GM23248 (cell line): ENCODE data around the gene NOSIP. TPM values are rescaled to one million over a fixed set of nuclear protein-coding genes. Genes with fewer than 3 reads are reported as not detected.

Source experiments
- DNase-seq: peaks from one replicate; pipeline ENCODE4 v3.0.0-alpha.2; 2015
- H2AFZ ChIP-seq: fragments of 200-600 bp; sonication (generic); 2 replicates; pipeline ENCODE4 v1.6.1; 2016; ENCODE audit warnings: antibody characterized with exemption
- H3F3A ChIP-seq: fragments of 200-600 bp; sonication (generic); 2 replicates; pipeline ENCODE4 v1.6.1; 2016; ENCODE audit warnings: mild to moderate bottlenecking, antibody characterized with exemption, mixed run types; ENCODE audit not compliant: insufficient read depth
- H3K27ac ChIP-seq: fragments of 200-600 bp; sonication (generic); 2 replicates; pipeline ENCODE4 v1.5.1; 2016; ENCODE audit warnings: mild to moderate bottlenecking
- H3K27me3 ChIP-seq: fragments of 200-600 bp; sonication (generic); replicated peaks from 2 replicates; pipeline ENCODE4 v1.6.1; 2016; ENCODE audit warnings: mild to moderate bottlenecking; ENCODE audit not compliant: insufficient read depth
- H3K36me3 ChIP-seq: fragments of 200-600 bp; sonication (generic); 2 replicates; pipeline ENCODE4 v1.6.1; 2016; ENCODE audit warnings: low read depth, mild to moderate bottlenecking
- H3K4me1 ChIP-seq: fragments of 200-600 bp; sonication (generic); 2 replicates; pipeline ENCODE4 v1.6.1; 2016; ENCODE audit warnings: mild to moderate bottlenecking; ENCODE audit not compliant: insufficient read depth
- H3K4me2 ChIP-seq: fragments of 200-600 bp; sonication (generic); one replicate; pipeline ENCODE4 v1.6.1; 2016; ENCODE audit warnings: mild to moderate bottlenecking; ENCODE audit not compliant: unreplicated experiment
- H3K4me3 ChIP-seq: fragments of 200-600 bp; sonication (generic); 2 replicates; pipeline ENCODE4 v1.5.1; 2016; ENCODE audit warnings: mild to moderate bottlenecking
- H3K79me2 ChIP-seq: fragments of 200-600 bp; sonication (generic); 2 replicates; pipeline ENCODE4 v1.6.1; 2016; ENCODE audit warnings: mild to moderate bottlenecking; ENCODE audit not compliant: insufficient read depth
- H3K9ac ChIP-seq: fragments of 200-600 bp; sonication (generic); 2 replicates; pipeline ENCODE4 v1.6.1; 2016; ENCODE audit warnings: mild to moderate bottlenecking
- H3K9me2 ChIP-seq: fragments of 200-600 bp; sonication (generic); 2 replicates; pipeline ENCODE4 v1.6.1; 2016; ENCODE audit warnings: mixed run types, mild to moderate bottlenecking, moderate library complexity; ENCODE audit not compliant: insufficient read depth
- H3K9me3 ChIP-seq: fragments of 200-600 bp; sonication (generic); one replicate; pipeline ENCODE4 v1.6.1; 2017; ENCODE audit warnings: low read depth
- H4K20me1 ChIP-seq: fragments of 200-600 bp; sonication (generic); 2 replicates; pipeline ENCODE4 v1.6.0; 2016; ENCODE audit not compliant: insufficient read depth
- EZH2 ChIP-seq: fragments of 200-600 bp; sonication (generic); IDR thresholded peaks from 2 replicates; pipeline ENCODE4 v1.6.1; 2018; ENCODE audit warnings: antibody characterized with exemption, mild to moderate bottlenecking; ENCODE audit not compliant: insufficient read depth, poor library complexity, severe bottlenecking
- EZH2phosphoT487 ChIP-seq: fragments of 200-600 bp; sonication (generic); IDR thresholded peaks from 2 replicates; pipeline ENCODE4 v1.6.1; 2018; ENCODE audit warnings: antibody characterized with exemption, moderate library complexity, mild to moderate bottlenecking, low read depth; ENCODE audit not compliant: insufficient read depth
- WGBS, 2 experiments: methylation state at CpG; one replicate each; pipeline ENCODE4 v1.1.6; 2015 to 2017; ENCODE audit warnings: low lambda C conversion rate in 2 of 2, low coverage in 1 of 2; ENCODE audit errors: missing lambda C conversion rate in 2 of 2; 5-methylcytosine and 5-hydroxymethylcytosine counted together
- in situ Hi-C: fragments of 300-500 bp; cut with MboI; formaldehyde crosslinking; loops from 2 replicates; pipeline ENCODE4 v1.15.0; 2020
- polyA plus RNA-seq: library from polyadenylated mRNA; unstranded; fragments of >200 nt; fragmentation: Nextera tagmentation; extraction: Ambion mirVana; gene quantifications from 2 replicates; pipeline ENCODE4 v1.2.1, GENCODE V29; 2016
- small RNA-seq: library from RNA; depleted of rRNA; stranded (forward); fragments of <200 nt; gene quantifications from one replicate; pipeline ENCODE3, GENCODE V24; 2014; ENCODE audit warnings: low read depth, low replicate concordance
- total RNA-seq: library from RNA; depleted of rRNA; stranded (reverse); fragments of >200 nt; shearing (Covaris generic); gene quantifications from 2 replicates; pipeline ENCODE4 v1.2.3, GENCODE V29; 2014; rRNA removed

The NOSIP gene
- total and polyA plus RNA-seq, 2 experiments from 2014 or later, result 53.2 to 84.3 TPM

DNA sequence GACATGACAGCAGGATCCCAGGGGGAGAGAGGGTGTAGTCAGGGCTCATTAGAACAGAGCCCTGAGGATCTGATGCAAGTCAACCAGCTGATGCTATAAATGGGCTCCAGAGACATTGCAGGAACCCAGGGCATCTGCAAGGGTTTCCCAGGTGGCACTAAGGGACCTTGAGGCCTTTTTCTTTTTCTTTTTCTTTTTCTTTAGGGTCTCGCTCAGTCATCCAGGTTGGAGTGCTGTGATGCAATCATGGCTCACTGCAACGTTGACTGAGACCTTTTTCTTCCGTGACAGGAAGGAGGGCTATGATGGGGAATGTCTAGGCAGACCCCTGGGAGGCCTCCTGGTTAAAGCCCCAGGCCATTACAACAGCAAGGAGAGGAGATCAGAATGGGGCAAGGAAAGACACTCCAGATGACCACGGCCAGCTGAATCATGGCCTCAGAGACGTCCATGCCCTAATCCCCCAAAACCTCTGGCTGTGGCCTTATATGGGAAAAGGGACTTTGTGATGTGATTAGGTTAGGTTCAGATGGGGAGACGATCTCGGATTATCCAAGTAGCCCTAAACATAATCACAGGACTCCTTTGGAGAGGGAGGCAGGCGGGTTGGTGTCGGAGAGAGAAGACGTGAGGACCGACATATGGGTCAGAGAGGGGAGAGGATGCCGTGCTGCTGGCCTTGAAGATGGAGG is 72.4 kb downstream of the NOSIP start:
- Histone ChIP-seq H3K36me3 (no peaks in the 10 kb centered on the region), H3K4me1 (peaks cover 8% of the 10 kb centered on the region), H3K27me3 (no peaks in the 10 kb centered on the region), H2AFZ (no peak overlapping the region), H3K4me2 (no peak overlapping the region), H3K9me3 (no peaks in the 10 kb centered on the region), H3K27ac (no peak overlapping the region), H3K4me3 (no peak overlapping the region), H3F3A (peaks cover 11% of the 10 kb centered on the region; the same call in 1 of the 2 replicates), H4K20me1 (no peaks in the 10 kb centered on the region), H3K79me2 (no peaks in the 10 kb centered on the region), H3K9me2 (no peaks in the 10 kb centered on the region), H3K9ac (no peak overlapping the region)
- DNase-seq, result no peak
- WGBS, 2 experiments, result 79 to 82% methylated on average over 12 of the region's 12 CpGs
- no peak for TF ChIP-seq EZH2
- TF ChIP-seq EZH2phosphoT487, result no peak
- in situ Hi-C loops, result no loop called here

DNA sequence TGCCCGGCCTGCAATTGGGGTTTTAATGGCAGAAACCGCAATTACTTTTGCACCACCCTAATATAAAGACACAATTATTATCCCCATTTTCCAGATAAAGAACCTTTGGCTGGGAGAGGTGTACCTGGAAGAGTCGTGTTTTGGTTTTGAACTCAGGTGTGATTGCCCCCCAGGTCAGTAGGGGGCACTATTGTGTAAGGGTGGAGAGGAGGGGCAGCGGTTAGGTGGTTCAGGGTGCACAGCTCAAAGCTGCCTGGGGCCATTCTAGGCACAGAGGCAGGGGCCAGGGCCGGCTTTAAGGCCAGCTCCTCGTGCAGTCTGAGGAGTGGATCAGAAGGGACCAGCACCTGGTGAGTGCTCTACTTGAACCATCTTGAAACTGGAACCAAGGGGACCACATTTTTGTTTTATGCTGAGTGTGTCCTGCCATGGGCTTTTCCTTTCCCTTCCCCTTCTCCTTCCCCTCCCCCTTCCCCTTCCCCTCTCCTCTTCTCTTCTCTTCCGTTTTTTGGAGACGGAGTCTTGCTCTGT is 73.7 kb downstream of the NOSIP start:
- Histone ChIP-seq H3K79me2 (no peaks in the 10 kb centered on the region), H3K9me2 (no peaks in the 10 kb centered on the region), H3K9me3 (no peaks in the 10 kb centered on the region), H3K4me3 (no peak overlapping the region), H4K20me1 (no peaks in the 10 kb centered on the region), H3K4me1 (peaks cover under 1% of the 10 kb centered on the region), H3K9ac (no peak overlapping the region), H3K27ac (no peak overlapping the region), H2AFZ (no peak overlapping the region), H3F3A (peaks cover 20% of the 10 kb centered on the region), H3K4me2 (no peak overlapping the region), H3K27me3 (no peaks in the 10 kb centered on the region), H3K36me3 (no peaks in the 10 kb centered on the region)
- DNase-seq, result peak; percentile 57
- in situ Hi-C loops, result no loop called here
- WGBS, 2 experiments, result 28 to 35% methylated on average over 6 to 8 of the region's 8 CpGs
- TF ChIP-seq EZH2phosphoT487 (no peak), EZH2 (no peak)

Small RNA genes within 50 kb of the gene (small RNA-seq; reads per million reads assigned to genes)
- not detected for gene RF00019

Other genes with a start within 250 kb of the NOSIP start
- not detected in 2 replicates for gene CD37, start 245.2 kb downstream of the NOSIP start, total RNA-seq
- gene CD37, start 245.2 kb downstream of the NOSIP start, polyA plus RNA-seq, result 1.8 and 2.4 TPM in 2 replicates
- gene TEAD2, start 218.1 kb downstream of the NOSIP start, total RNA-seq, result 13.9 and 18.7 TPM in 2 replicates
- gene TEAD2, start 218.1 kb downstream of the NOSIP start, polyA plus RNA-seq, result 7.1 and 7.8 TPM in 2 replicates
- gene DKKL1, start 216.7 kb downstream of the NOSIP start, total RNA-seq, result 0.63 TPM in 1 of 2 replicates, not detected in the other
- 0.30 TPM in 1 of 2 replicates, not detected in the other for gene DKKL1, start 216.7 kb downstream of the NOSIP start, polyA plus RNA-seq
- not detected in 2 replicates for gene KASH5, start 192.3 kb downstream of the NOSIP start, total RNA-seq
- gene KASH5, start 192.3 kb downstream of the NOSIP start, polyA plus RNA-seq, result not detected in 2 replicates
- not detected in 2 replicates for gene PTH2, start 157.1 kb downstream of the NOSIP start, total RNA-seq
- gene PTH2, start 157.1 kb downstream of the NOSIP start, polyA plus RNA-seq, result not detected in 2 replicates
- not detected in 2 replicates for gene GFY, start 155.2 kb downstream of the NOSIP start, total RNA-seq
- not detected in 2 replicates for gene GFY, start 155.2 kb downstream of the NOSIP start, polyA plus RNA-seq
- gene SLC17A7, start 139.0 kb downstream of the NOSIP start, total RNA-seq, result not detected in 2 replicates
- not detected in 2 replicates for gene SLC17A7, start 139.0 kb downstream of the NOSIP start, polyA plus RNA-seq
- gene PIH1D1, start 128.7 kb downstream of the NOSIP start, total RNA-seq, result 68.0 and 90.2 TPM in 2 replicates
- 73.5 and 79.9 TPM in 2 replicates for gene PIH1D1, start 128.7 kb downstream of the NOSIP start, polyA plus RNA-seq
- 30.4 and 43.8 TPM in 2 replicates for gene ALDH16A1, start 127.3 kb downstream of the NOSIP start, total RNA-seq
- 9.0 and 9.4 TPM in 2 replicates for gene ALDH16A1, start 127.3 kb downstream of the NOSIP start, polyA plus RNA-seq
- gene FLT3LG, start 106.3 kb downstream of the NOSIP start, total RNA-seq, result 1.3 and 1.6 TPM in 2 replicates
- gene FLT3LG, start 106.3 kb downstream of the NOSIP start, polyA plus RNA-seq, result 4.6 and 5.7 TPM in 2 replicates
- gene RPL13A, start 92.9 kb downstream of the NOSIP start, total RNA-seq, result 1,590 and 2,272 TPM in 2 replicates
- 893 and 894 TPM in 2 replicates for gene RPL13A, start 92.9 kb downstream of the NOSIP start, polyA plus RNA-seq
- gene RPS11, start 84.1 kb downstream of the NOSIP start, total RNA-seq, result 1,666 and 2,372 TPM in 2 replicates
- gene RPS11, start 84.1 kb downstream of the NOSIP start, polyA plus RNA-seq, result 813 and 832 TPM in 2 replicates
- 65.4 and 75.3 TPM in 2 replicates for gene FCGRT, start 67.9 kb downstream of the NOSIP start, total RNA-seq
- gene FCGRT, start 67.9 kb downstream of the NOSIP start, polyA plus RNA-seq, result 89.9 and 98.4 TPM in 2 replicates
- gene RCN3, start 52.6 kb downstream of the NOSIP start, total RNA-seq, result 570 and 656 TPM in 2 replicates
- 779 and 813 TPM in 2 replicates for gene RCN3, start 52.6 kb downstream of the NOSIP start, polyA plus RNA-seq
- gene PRRG2, start 760 bp upstream of the NOSIP start, total RNA-seq, result not detected in 2 replicates
- gene PRRG2, start 760 bp upstream of the NOSIP start, polyA plus RNA-seq, result 0.13 and 0.18 TPM in 2 replicates
- 2.7 and 2.9 TPM in 2 replicates for gene PRR12, start 10.6 kb upstream of the NOSIP start, total RNA-seq
- gene PRR12, start 10.6 kb upstream of the NOSIP start, polyA plus RNA-seq, result 0.85 and 0.86 TPM in 2 replicates
- 61.0 and 116 TPM in 2 replicates for gene RRAS, start 59.6 kb upstream of the NOSIP start, total RNA-seq
- gene RRAS, start 59.6 kb upstream of the NOSIP start, polyA plus RNA-seq, result 337 and 347 TPM in 2 replicates
- 18.6 and 28.7 TPM in 2 replicates for gene SCAF1, start 61.7 kb upstream of the NOSIP start, total RNA-seq
- 8.4 and 8.5 TPM in 2 replicates for gene SCAF1, start 61.7 kb upstream of the NOSIP start, polyA plus RNA-seq
- 50.0 and 55.6 TPM in 2 replicates for gene IRF3, start 85.3 kb upstream of the NOSIP start, total RNA-seq
- 28.6 and 28.8 TPM in 2 replicates for gene IRF3, start 85.3 kb upstream of the NOSIP start, polyA plus RNA-seq
- 4.3 and 9.5 TPM in 2 replicates for gene BCL2L12, start 85.4 kb upstream of the NOSIP start, total RNA-seq
- 16.6 and 16.7 TPM in 2 replicates for gene BCL2L12, start 85.4 kb upstream of the NOSIP start, polyA plus RNA-seq
- 192 and 225 TPM in 2 replicates for gene PRMT1, start 96.7 kb upstream of the NOSIP start, total RNA-seq
- gene PRMT1, start 96.7 kb upstream of the NOSIP start, polyA plus RNA-seq, result 164 and 173 TPM in 2 replicates
- gene ADM5, start 109.0 kb upstream of the NOSIP start, total RNA-seq, result 0.25 TPM in 1 of 2 replicates, not detected in the other
- 0.10 TPM in 1 of 2 replicates, not detected in the other for gene ADM5, start 109.0 kb upstream of the NOSIP start, polyA plus RNA-seq
- gene CPT1C, start 110.6 kb upstream of the NOSIP start, total RNA-seq, result 11.7 and 16.6 TPM in 2 replicates
- 14.3 and 16.8 TPM in 2 replicates for gene CPT1C, start 110.6 kb upstream of the NOSIP start, polyA plus RNA-seq
- 0.38 and 2.1 TPM in 2 replicates for gene TSKS, start 182.8 kb upstream of the NOSIP start, total RNA-seq
- gene TSKS, start 182.8 kb upstream of the NOSIP start, polyA plus RNA-seq, result 0.31 and 0.93 TPM in 2 replicates
- 118 and 124 TPM in 2 replicates for gene AP2A1, start 186.4 kb upstream of the NOSIP start, total RNA-seq
- 64.2 and 64.9 TPM in 2 replicates for gene AP2A1, start 186.4 kb upstream of the NOSIP start, polyA plus RNA-seq
- 17.7 and 21.1 TPM in 2 replicates for gene FUZ, start 232.7 kb upstream of the NOSIP start, total RNA-seq
- gene FUZ, start 232.7 kb upstream of the NOSIP start, polyA plus RNA-seq, result 11.7 and 15.1 TPM in 2 replicates
- gene MED25, start 237.7 kb upstream of the NOSIP start, total RNA-seq, result 21.8 and 24.2 TPM in 2 replicates
- 17.4 and 21.9 TPM in 2 replicates for gene MED25, start 237.7 kb upstream of the NOSIP start, polyA plus RNA-seq